Loucy (cell line): ENCODE measurements around the gene PODXL2.

Experiments used
- CTCF ChIP-seq: fragments of 200-600 bp; sonication (generic); conservative IDR thresholded peaks from 2 replicates; pipeline ENCODE4 v1.5.1; 2014; ENCODE audit warnings: mild to moderate bottlenecking, antibody characterized with exemption, low read length
- EZH2phosphoT487 ChIP-seq: fragments of 200-600 bp; IDR thresholded peaks from 2 replicates; pipeline ENCODE4 v1.6.1; 2018; ENCODE audit warnings: antibody characterized with exemption, mild to moderate bottlenecking, moderate library complexity, borderline replicate concordance

GRCh38 chr3:127647845-127648204 is 18.8 kb downstream of the PODXL2 start:
- TF ChIP-seq CTCF (no peak), EZH2phosphoT487 (no peak)
